Bronchial epithelial cell (primary cell): Measurements from ENCODE around the gene TK1. TPM values are rescaled to one million over a fixed set of nuclear protein-coding genes. Genes with fewer than 3 reads are reported as not detected.

Source experiments
- DNase-seq: peaks from one replicate; pipeline ENCODE4 v3.0.0-alpha.2; 2010; ENCODE audit warnings: low read depth
- FAIRE-seq: peaks from 2 replicates; lab custom pipeline; 2011; peaks lifted over from hg19 to GRCh38; lab: Jason Lieb, UNC
- H3K27me3 ChIP-seq: 2 replicates; pipeline ENCODE4 v1.5.1; 2011; ENCODE audit warnings: low read length; ENCODE audit not compliant: control insufficient read depth, insufficient read depth
- H3K36me3 ChIP-seq: 2 replicates; pipeline ENCODE4 v1.5.1; 2011; ENCODE audit warnings: low read length; ENCODE audit not compliant: control insufficient read depth, insufficient read depth
- H3K4me3 ChIP-seq: 2 replicates; pipeline ENCODE4 v1.5.1; 2011; ENCODE audit warnings: mild to moderate bottlenecking, low read depth, low read length, control low read depth
- total RNA-seq: library from RNA; depleted of rRNA; stranded (reverse); fragments of >200 nt; gene quantifications from 2 replicates; pipeline ENCODE4 v1.2.1, GENCODE V29; 2014
- TF ChIP-seq, protein P1 (sequence below): IDR thresholded peaks from 2 replicates; pipeline ENCODE4 v1.5.1; 2011; ENCODE audit warnings: mild to moderate bottlenecking, moderate library complexity, low read length, control low read depth, inconsistent platforms; ENCODE audit not compliant: insufficient read depth, severe bottlenecking

TK1 gene
- total RNA-seq, 1 donor from 2014 or later: 0.79 TPM

DNA sequence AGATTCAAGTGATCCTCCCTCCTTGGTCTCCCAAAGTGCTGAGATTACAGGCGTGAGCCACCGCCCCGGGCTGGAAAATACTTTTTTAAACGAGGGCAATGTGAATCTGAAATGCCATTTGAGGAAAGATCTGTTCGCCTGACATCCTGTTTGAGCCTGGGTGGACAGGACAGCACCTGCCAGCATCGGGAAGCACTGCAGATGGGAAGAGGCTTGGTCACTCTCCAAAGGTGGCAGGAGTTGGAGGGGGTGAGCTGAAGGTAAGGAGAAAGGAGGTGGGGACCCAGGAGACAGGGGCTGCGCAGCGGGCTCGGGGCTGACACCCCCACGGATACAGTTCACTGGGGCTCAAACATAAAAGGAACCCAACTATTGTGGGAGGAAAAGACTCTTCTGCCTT is 23.3 kb upstream of the TK1 start:
- TF ChIP-seq, protein P1, sequence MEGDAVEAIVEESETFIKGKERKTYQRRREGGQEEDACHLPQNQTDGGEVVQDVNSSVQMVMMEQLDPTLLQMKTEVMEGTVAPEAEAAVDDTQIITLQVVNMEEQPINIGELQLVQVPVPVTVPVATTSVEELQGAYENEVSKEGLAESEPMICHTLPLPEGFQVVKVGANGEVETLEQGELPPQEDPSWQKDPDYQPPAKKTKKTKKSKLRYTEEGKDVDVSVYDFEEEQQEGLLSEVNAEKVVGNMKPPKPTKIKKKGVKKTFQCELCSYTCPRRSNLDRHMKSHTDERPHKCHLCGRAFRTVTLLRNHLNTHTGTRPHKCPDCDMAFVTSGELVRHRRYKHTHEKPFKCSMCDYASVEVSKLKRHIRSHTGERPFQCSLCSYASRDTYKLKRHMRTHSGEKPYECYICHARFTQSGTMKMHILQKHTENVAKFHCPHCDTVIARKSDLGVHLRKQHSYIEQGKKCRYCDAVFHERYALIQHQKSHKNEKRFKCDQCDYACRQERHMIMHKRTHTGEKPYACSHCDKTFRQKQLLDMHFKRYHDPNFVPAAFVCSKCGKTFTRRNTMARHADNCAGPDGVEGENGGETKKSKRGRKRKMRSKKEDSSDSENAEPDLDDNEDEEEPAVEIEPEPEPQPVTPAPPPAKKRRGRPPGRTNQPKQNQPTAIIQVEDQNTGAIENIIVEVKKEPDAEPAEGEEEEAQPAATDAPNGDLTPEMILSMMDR: no peak
- DNase-seq (no peak), FAIRE-seq (no peak)
- H3K27me3 ChIP-seq: no peaks in the 10 kb centered on the region
- H3K36me3 ChIP-seq: no peaks in the 10 kb centered on the region
- no peak overlapping the region for H3K4me3 ChIP-seq

GRCh38 chr17:78208486-78208885 is 21.6 kb upstream of the TK1 start:
- Histone ChIP-seq H3K4me3 (no peak overlapping the region), H3K27me3 (no peaks in the 10 kb centered on the region), H3K36me3 (peaks cover 2% of the 10 kb centered on the region)
- TF ChIP-seq, protein P1: no peak
- FAIRE-seq (no peak), DNase-seq (no peak)

DNA sequence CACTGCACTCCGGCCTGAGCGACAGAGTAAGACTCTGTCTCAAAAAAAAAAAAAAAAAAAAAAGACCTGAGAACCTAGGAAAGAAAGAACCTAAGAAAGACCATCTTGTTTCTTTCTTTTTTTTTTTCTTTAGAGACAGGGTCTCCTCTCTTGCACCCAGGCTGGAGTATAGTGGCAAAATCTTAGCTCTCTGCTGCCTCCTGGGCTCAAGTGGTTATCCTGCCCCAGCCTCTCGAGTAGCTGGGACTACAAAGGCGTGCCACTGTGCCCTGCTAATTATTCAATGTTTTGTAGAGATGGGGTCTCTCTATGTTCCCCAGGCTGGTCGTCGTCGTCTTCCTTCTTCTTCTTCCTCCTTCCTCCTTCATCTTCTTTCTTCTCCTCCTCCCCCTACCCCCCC is 19.4 kb upstream of the TK1 start:
- FAIRE-seq: no peak
- TF ChIP-seq, protein P1: no peak
- Histone ChIP-seq H3K36me3 (peaks cover 4% of the 10 kb centered on the region), H3K4me3 (no peak overlapping the region), H3K27me3 (no peaks in the 10 kb centered on the region)
- DNase-seq: no peak

GRCh38 chr17:78205124-78205775 is 18.4 kb upstream of the TK1 start:
- Histone ChIP-seq H3K4me3 (no peak overlapping the region), H3K27me3 (no peaks in the 10 kb centered on the region), H3K36me3 (peaks cover 4% of the 10 kb centered on the region)
- no peak for FAIRE-seq
- TF ChIP-seq, protein P1: no peak
- DNase-seq: no peak

DNA sequence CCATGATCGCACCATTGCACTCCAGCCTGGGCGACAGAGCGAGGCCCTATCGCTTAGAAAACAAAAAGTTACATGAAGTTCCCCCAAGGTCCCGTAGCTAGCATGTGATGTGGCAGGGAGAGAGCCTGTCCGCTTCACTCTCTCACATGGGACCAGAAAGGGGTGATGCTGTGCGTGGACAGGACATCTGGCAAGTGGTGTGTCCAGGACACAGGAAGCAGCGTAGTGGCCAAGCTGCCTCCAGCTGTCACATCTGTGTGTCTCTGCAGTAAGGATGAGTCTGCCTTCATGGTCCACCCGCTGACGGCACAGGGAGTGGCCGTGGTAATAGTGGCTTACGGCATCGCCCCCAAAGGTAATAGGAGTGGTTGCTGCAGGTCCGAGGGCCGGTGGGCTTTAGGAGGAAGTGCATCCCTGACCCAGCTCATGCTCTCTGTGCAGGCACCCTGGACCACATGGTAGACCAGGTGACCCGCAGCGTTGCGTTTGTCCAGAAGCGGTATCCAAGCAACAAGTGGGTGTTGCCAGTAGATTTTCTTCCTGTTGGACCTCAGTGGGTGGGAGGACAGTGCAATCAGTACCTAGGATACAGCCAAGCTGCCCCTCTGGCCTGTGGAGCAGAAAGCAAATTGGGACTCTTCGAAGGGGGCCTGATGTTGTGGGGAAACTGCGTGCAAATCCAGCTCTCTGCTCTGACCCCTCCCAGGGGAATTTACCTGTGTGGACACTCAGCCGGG is 17.7 kb upstream of the TK1 start:
- no peaks in the 10 kb centered on the region for H3K27me3 ChIP-seq
- FAIRE-seq (peak; percentile 47), DNase-seq (no peak)
- no peak overlapping the region for H3K4me3 ChIP-seq
- TF ChIP-seq, protein P1: no peak
- H3K36me3 ChIP-seq: peaks cover 4% of the 10 kb centered on the region
